ENCODE data around the gene ARHGEF33. TPM values are rescaled to one million over a fixed set of nuclear protein-coding genes. Genes with fewer than 3 reads are reported as not detected.

ARHGEF33 gene
- total RNA-seq, 1 experiment from 2014 or later = 0.41 TPM

GRCh38 chr2:38947241-38948239 is 57.9 kb downstream of the ARHGEF33 start:
- intact Hi-C loops (cut with micrococcal nuclease; ENCODE audit: unreplicated experiment) = loop anchor here (1.0 kb wide), 1 partner anchor 283 kb away; no protein-coding TSS in a partner anchor
- H3K36me3 ChIP-seq (ENCODE audit: control insufficient read depth, insufficient read depth, low read length) = no peaks in the 10 kb centered on the region
- ChIA-PET CTCF (interaction anchor here (0.5 to 2.3 kb wide), 19 partner anchors 9 to 749 kb away, joined by 3 to 31 read pairs (median 3); partner anchors contain the start of gene SOS1), POLR2A (interaction anchor here (0.6 to 1.2 kb wide), 3 partner anchors 11 to 79 kb away, joined by 3 to 24 read pairs (median 4); no protein-coding TSS in a partner anchor)
- H3K4me1 ChIP-seq (ENCODE audit: control insufficient read depth, insufficient read depth, low read length) = 0 out of 2 replicates have a peak, but pooled peaks cover 5% of the 10 kb centered on the region
- H3K27ac ChIP-seq (ENCODE audit: low read length) = no peak overlapping the region
- no peak overlapping the region for H3K4me3 ChIP-seq (ENCODE audit: low read depth in 2 of 2, low read length in 2 of 2)
- no TSS peak for BruUV-seq (replicated peaks)
- in situ Hi-C loops (cut with HindIII; ENCODE audit: low pct_unique_long_range_greater_than_20kb, low sequenced_read_pairs) = no loop called here
- DNase-seq (ENCODE audit: low read depth, low spot score) (peak; percentile 78), ATAC-seq (peak; percentile 98)
- H3K27me3 ChIP-seq (ENCODE audit: control insufficient read depth, insufficient read depth, low read length) = no peaks in the 10 kb centered on the region; the same call in 1 of the 2 replicates
- TF ChIP-seq CTCF (IDR thresholded peaks at IDR 0.05) (peak; percentile 87), POLR2AphosphoS5 (IDR thresholded peaks at IDR 0.05; ENCODE audit: low read depth, low read length) (no peak)
- no peaks in the 10 kb centered on the region for H3K9me3 ChIP-seq (ENCODE audit: control insufficient read depth, insufficient read depth, low read depth, low read length)

GRCh38 chr2:38948387-38948882 is 58.8 kb downstream of the ARHGEF33 start:
- no peaks in the 10 kb centered on the region for H3K9me3 ChIP-seq (ENCODE audit: control insufficient read depth, insufficient read depth, low read depth, low read length)
- 0 out of 2 replicates have a peak, but pooled peaks cover 5% of the 10 kb centered on the region for H3K4me1 ChIP-seq (ENCODE audit: control insufficient read depth, insufficient read depth, low read length)
- DNase-seq (ENCODE audit: low read depth, low spot score) (no peak), ATAC-seq (no peak)
- H3K27ac ChIP-seq (ENCODE audit: low read length) = no peak overlapping the region
- ChIA-PET POLR2A (interaction anchor here (0.7 kb wide), 1 partner anchor 66 kb away, joined by 3 read pairs; no protein-coding TSS in a partner anchor), CTCF (interaction anchor here (0.5 to 2.3 kb wide), 9 partner anchors 9 to 748 kb away, joined by 3 to 31 read pairs (median 6); no protein-coding TSS in a partner anchor)
- TF ChIP-seq REST (IDR thresholded peaks at IDR 0.05; ENCODE audit: insufficient read depth in 1 of 2, low read depth in 2 of 2, low read length in 1 of 2) (no peak), POLR2AphosphoS5 (IDR thresholded peaks at IDR 0.05; ENCODE audit: low read depth, low read length) (no peak), CTCF (IDR thresholded peaks at IDR 0.05) (no peak), TCF7L2 (IDR thresholded peaks at IDR 0.05; ENCODE audit: low read depth, low read length) (no peak), SIN3A (IDR thresholded peaks at IDR 0.05; ENCODE audit: borderline replicate concordance, insufficient read depth, low read depth, low read length) (no peak)
- intact Hi-C loops (cut with micrococcal nuclease; ENCODE audit: unreplicated experiment) (no loop called here), in situ Hi-C loops (cut with HindIII; ENCODE audit: low pct_unique_long_range_greater_than_20kb, low sequenced_read_pairs) (no loop called here)
- H3K27me3 ChIP-seq (ENCODE audit: control insufficient read depth, insufficient read depth, low read length) = no peaks in the 10 kb centered on the region; the same call in 1 of the 2 replicates
- no TSS peak for BruUV-seq (replicated peaks)
- no peak overlapping the region for H3K4me3 ChIP-seq (ENCODE audit: low read depth in 2 of 2, low read length in 2 of 2)
- H3K36me3 ChIP-seq (ENCODE audit: control insufficient read depth, insufficient read depth, low read length) = no peaks in the 10 kb centered on the region
